HUES6 (cell line): ENCODE measurements around the gene PDXP.
A peak's percentile ranks its signal among the peaks of the same experiment; 100 is the strongest.
"Not testable (repeated sequence)": the region's sequence is repeated elsewhere in the genome, so short reads cannot be mapped to it uniquely, and the experiment has no call there.

Experiments used
- H3K27ac ChIP-seq: 2 replicates; pipeline ENCODE4 v1.7.0; 2013; ENCODE audit warnings: low read depth, mild to moderate bottlenecking, low read length, inconsistent platforms
- H3K27me3 ChIP-seq: 2 replicates; pipeline ENCODE4 v1.6.1; 2013; ENCODE audit warnings: low read length; ENCODE audit not compliant: control insufficient read depth, insufficient read depth
- H3K36me3 ChIP-seq: 2 replicates; pipeline ENCODE4 v1.6.1; 2013; ENCODE audit warnings: low read length; ENCODE audit not compliant: control insufficient read depth, insufficient read depth
- H3K4me1 ChIP-seq: 2 replicates; pipeline ENCODE4 v1.6.1; 2013; ENCODE audit warnings: low read length; ENCODE audit not compliant: control insufficient read depth, insufficient read depth
- H3K4me3 ChIP-seq: 2 replicates; pipeline ENCODE4 v1.5.1; 2013; ENCODE audit warnings: low read depth, low read length
- H3K9ac ChIP-seq: one replicate; pipeline ENCODE4 v1.6.1; 2013; ENCODE audit warnings: mild to moderate bottlenecking, low read length
- H3K9me3 ChIP-seq: 2 replicates; pipeline ENCODE4 v1.6.1; 2013; ENCODE audit warnings: low read depth, low read length; ENCODE audit not compliant: control insufficient read depth, insufficient read depth

The PDXP gene, protein sequence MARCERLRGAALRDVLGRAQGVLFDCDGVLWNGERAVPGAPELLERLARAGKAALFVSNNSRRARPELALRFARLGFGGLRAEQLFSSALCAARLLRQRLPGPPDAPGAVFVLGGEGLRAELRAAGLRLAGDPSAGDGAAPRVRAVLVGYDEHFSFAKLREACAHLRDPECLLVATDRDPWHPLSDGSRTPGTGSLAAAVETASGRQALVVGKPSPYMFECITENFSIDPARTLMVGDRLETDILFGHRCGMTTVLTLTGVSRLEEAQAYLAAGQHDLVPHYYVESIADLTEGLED

DNA sequence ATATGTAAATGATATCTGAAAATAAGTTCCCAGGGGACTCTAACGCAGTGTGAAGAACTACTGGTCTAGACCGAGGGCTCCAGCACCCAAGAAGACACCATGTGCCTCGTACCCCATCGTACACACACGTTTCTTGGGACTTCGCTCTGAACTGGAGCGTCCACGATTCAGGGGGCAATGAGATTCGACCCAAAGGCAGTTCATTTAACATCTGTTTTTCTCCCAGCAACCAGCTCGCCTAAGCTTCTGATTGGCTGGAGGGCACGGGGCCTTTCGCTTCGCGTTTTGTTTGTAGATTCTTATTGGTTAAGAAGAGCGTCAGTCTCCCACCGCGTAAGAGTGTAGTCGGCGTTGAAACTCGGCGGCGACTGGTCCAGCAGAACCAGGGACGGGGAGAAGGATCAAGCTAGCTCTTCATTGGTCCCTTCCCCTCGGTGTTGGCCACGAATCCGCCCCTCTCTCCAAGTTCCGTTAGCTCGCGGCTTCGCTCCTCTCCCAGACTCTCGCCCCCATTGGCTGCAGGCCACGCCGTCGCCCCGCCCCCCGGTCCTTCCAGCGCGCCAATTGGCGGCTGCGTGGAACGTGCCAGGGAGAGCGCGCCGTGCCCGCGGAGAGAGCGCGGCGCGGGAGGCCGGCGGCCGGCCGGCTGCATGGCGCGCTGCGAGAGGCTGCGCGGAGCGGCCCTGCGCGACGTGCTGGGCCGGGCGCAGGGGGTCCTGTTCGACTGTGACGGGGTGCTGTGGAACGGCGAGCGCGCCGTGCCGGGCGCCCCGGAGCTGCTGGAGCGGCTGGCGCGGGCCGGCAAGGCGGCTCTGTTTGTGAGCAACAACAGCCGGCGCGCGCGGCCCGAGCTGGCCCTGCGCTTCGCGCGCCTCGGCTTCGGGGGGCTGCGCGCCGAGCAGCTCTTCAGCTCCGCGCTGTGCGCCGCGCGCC is at the start of gene PDXP:
PDXP (plus strand) TSS at position 591 of the 933 bp plus-strand sequence; CDS start at position 651, 60 bp downstream.
- peaks cover 27% of the 10 kb centered on the region for H3K4me1 ChIP-seq
- H3K27ac ChIP-seq, result no peak within 1 kb of the TSS

DNA sequence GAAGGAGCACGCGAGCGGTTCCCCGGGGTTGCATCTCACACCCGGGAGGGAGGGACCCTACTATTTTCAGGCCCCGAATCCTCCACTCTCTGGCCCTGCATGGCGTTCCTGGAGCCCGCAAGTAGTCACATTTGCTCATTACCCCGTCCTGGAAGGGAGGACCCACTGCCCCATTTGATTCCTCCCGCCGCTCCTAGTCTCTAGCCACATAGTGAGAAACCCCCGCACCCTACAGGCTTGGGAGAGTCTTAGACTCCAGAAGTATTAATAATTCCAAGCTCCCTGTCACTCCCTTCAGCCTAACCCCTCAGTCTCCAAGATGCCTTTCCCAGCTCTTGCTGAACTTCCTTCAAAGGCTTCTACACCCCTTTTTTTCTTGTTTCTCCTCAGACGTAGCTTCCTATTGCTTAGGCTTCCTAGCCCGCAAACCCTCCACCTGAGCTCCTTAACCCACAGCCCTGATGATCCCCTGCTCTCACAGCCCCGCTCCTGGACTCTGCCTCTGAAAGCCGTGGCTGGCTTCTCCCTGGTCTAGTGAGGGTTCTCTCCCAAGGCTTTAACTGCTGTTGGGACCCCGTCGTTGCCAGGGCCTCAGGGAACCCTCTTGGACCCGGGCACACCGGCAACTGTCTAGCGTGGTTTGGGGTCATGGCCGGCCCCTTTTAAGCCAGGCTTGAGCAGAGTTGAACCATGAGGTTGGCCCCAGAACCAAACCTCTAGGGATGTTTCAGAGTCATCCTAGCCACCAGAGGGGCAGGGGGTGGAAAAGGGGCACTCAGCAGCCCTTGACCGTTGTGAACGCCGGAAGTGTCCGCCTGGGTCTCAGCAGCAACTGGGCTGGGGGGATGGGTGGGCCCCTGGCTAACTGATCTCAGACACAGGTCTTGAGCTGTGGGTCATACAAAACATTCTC is 49.0 kb upstream of the PDXP start:
- Histone ChIP-seq H3K27ac (no peak overlapping the region; the same call in 1 of the 2 replicates), H3K4me3 (peak overlapping the region; percentile 75)

More for the DNA sequence above, at the start of gene PDXP:
- Histone ChIP-seq H3K9ac (peak within 1 kb of the TSS; percentile 72), H3K9me3 (no peaks in the 10 kb centered on the region), H3K27me3 (no peaks in the 10 kb centered on the region), H3K36me3 (peaks cover 10% of the 10 kb centered on the region), H3K4me3 (peak within 1 kb of the TSS; percentile 71)

DNA sequence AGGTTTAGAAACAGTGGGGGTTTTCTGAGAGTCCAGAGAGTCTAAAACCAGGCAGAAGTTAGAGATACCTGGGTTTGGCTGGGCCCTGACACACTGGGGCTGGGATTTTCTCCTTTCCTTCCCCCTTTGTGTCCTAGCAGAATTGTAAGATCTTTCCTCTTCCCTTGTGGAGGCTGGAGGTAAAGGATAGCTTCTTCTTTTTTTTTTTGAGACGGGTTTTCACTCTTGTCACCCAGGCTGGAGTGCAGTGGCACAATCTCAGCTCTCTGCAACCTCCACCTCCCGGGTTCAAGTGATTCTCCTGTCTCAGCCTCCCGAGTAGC is 48.4 kb upstream of the PDXP start:
- not testable (repeated sequence) for H3K27ac ChIP-seq, H3K27me3 ChIP-seq, H3K4me1 ChIP-seq, H3K9me3 ChIP-seq
- peak overlapping the region; percentile 79 for H3K9ac ChIP-seq
- H3K36me3 ChIP-seq, result peaks cover 11% of the 10 kb centered on the region
- H3K4me3 ChIP-seq, result peak overlapping the region; percentile 75

More for the DNA sequence above, 49.0 kb upstream of the PDXP start:
- Histone ChIP-seq H3K9me3 (no peaks in the 10 kb centered on the region), H3K27me3 (no peaks in the 10 kb centered on the region), H3K4me1 (peaks cover 8% of the 10 kb centered on the region), H3K36me3 (peaks cover 6% of the 10 kb centered on the region), H3K9ac (peak overlapping the region; percentile 79)

DNA sequence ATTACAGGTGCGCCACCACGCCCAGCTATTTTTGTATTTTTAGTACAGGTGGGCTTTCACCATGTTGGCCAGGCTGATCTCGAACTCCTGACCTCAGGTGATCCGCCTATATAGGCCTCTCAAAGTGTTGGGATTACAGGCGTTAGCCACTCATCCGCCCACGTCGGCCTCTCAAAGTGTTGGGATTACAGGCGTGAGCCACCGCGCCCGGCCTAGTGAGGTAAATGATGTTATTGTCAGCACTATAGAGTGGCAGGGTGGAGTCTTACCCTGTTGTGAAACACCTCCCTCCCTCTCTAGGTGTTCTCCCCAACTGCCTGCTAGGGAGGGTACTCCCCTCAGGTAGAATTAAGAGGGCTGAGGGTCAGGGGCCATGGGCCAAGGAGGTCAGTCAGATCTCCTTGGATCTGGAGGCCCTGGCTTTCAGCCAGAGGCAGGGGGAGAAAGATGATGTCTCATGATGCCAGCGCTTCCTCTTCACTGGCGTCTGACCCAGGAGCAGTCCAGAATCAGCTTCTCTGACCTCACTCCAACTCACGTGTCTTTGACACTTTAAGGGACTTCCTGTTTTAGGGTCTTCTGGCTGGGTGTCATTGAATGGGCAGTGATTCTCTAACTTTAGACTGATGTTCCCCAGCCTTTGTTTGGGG is 47.9 kb upstream of the PDXP start:
- no peaks in the 10 kb centered on the region for H3K27me3 ChIP-seq
- H3K4me3 ChIP-seq, result no peak overlapping the region; the same call in 1 of the 2 replicates
- peaks cover 11% of the 10 kb centered on the region for H3K36me3 ChIP-seq
- H3K4me1 ChIP-seq, result peaks cover 8% of the 10 kb centered on the region
- H3K27ac ChIP-seq, result no peak overlapping the region
- no peak overlapping the region for H3K9ac ChIP-seq
- H3K9me3 ChIP-seq, result no peaks in the 10 kb centered on the region

DNA sequence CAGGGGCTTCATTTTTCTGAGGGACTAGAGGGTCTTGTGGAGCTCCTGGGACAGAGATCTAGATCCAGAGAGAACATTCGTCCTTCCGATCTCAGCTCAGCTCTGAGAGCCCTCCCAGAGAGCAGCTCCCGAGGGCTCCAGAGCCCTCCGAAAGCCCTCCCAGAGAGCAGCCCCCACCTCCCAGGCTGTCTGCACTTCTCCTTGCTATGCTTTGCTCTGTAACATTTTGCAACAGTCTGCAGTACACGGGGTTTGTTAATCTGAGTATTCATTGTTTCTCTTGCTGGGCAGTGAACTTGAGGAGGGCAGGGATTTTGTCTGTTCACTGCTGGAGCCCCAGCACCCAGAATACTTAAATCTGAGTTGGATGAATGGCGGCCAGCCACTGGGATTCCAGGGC is 47.3 kb upstream of the PDXP start:
- H3K27me3 ChIP-seq, result no peaks in the 10 kb centered on the region
- H3K36me3 ChIP-seq, result peaks cover 14% of the 10 kb centered on the region
- H3K4me3 ChIP-seq, result no peak overlapping the region
- peaks cover 8% of the 10 kb centered on the region for H3K4me1 ChIP-seq
- H3K27ac ChIP-seq, result no peak overlapping the region
- no peak overlapping the region for H3K9ac ChIP-seq
- no peaks in the 10 kb centered on the region for H3K9me3 ChIP-seq

DNA sequence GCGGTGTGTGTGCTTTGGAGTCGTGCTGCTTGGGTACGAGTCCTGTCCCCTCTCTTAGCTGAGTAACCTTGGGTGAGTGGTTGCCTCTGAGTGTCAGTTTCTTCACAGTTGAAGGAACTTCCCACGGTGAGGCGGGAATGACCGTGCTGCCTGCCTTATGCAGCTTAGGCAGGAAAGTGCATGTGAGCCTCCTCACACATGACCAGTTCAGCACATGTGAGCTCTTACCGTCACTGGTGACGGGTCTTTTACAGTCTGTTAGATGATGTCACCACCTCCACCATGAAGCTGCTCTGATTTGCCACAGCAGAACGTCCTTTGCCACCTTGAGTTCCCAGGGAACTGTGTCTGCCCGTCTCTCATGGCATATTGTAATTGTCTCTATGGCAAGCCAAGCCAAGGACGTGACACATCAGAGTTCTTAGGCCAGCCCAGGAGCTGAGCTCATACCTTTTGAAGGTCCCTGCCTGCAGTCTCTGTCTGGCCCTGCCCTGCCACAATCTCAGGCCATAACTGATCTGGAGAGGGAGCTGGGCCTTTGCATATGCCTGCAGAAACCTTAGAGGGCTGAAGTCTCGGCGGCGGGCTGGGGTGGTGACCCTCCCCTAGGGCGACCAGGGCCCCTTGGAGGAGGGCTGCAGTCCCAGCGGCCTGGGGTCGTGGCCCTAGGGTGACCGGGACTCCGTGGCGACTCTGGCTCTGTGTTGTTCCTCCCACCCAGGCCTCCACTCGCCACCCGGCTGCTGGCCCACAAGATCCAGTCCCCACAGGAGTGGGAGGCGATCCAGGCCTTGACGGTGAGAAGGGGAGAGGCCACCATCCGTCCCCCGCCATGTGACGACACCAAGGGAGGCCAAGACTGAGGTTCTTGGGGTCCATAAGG is 42.1 kb upstream of the PDXP start:
- Histone ChIP-seq H3K9me3 (no peaks in the 10 kb centered on the region), H3K9ac (no peak overlapping the region), H3K27ac (no peak overlapping the region), H3K4me1 (no peaks in the 10 kb centered on the region), H3K4me3 (no peak overlapping the region), H3K36me3 (peaks cover 58% of the 10 kb centered on the region), H3K27me3 (no peaks in the 10 kb centered on the region)

DNA sequence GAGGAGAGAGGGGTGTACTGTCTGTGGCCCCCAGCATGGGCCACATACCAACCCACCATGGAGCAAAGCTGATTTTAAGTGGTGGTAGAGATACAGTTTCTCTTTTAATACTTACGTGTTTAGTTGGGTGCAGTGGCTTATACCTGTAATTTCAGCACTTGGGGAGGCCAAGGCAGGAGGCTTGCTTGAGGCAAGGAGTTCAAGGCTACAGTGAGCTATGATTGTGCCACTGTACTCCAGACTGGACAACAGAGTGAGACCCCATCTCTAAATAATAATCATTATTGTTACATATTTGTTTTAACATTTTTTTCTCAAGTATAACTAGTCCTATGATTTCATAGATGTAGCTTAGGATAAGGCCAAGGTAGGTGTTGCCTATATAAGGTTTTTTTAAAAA is 41.1 kb upstream of the PDXP start:
- no peak overlapping the region for H3K27ac ChIP-seq
- H3K36me3 ChIP-seq, result peaks cover 60% of the 10 kb centered on the region

DNA sequence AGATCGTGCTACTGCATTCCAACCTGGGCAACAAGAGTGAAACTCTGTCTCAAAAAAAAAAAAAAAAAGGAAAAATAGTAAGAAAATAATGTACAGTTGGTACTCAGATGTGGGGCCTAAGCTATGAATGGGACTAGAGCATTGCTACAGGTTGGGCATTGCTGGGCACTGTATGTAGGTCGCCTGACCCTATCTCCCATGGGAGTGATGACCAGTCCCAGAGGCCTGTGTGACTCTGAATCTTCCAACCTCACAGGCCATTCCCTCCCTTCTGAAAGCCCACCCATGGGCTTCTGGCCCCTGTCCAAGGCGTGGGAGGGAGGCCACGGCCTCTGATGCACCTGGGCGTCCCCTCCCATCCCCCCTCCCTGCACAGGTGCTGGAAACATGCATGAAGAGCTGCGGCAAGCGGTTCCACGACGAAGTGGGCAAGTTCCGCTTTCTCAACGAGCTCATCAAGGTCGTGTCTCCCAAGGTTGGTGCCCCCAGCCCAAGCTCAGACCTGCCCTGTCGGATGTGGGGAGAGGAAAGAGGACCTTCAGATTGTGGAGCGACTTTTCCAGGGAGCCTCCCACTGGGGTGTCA is 40.4 kb upstream of the PDXP start:
- H3K4me1 ChIP-seq, result no peaks in the 10 kb centered on the region
- H3K27ac ChIP-seq, result no peak overlapping the region
- no peaks in the 10 kb centered on the region for H3K9me3 ChIP-seq
- no peak overlapping the region for H3K4me3 ChIP-seq
- no peaks in the 10 kb centered on the region for H3K27me3 ChIP-seq
- H3K36me3 ChIP-seq, result peaks cover 65% of the 10 kb centered on the region
- no peak overlapping the region for H3K9ac ChIP-seq

More for the DNA sequence above, 41.1 kb upstream of the PDXP start:
- no peaks in the 10 kb centered on the region for H3K27me3 ChIP-seq
- no peaks in the 10 kb centered on the region for H3K9me3 ChIP-seq
- no peaks in the 10 kb centered on the region for H3K4me1 ChIP-seq
- H3K4me3 ChIP-seq, result no peak overlapping the region
- H3K9ac ChIP-seq, result no peak overlapping the region

GRCh38 chr22:37618674-37619073 is 39.8 kb upstream of the PDXP start:
- Histone ChIP-seq H3K4me1 (peaks cover under 1% of the 10 kb centered on the region; the same call in 1 of the 2 replicates), H3K9me3 (no peaks in the 10 kb centered on the region), H3K27ac (no peak overlapping the region), H3K9ac (no peak overlapping the region), H3K36me3 (peaks cover 69% of the 10 kb centered on the region), H3K4me3 (no peak overlapping the region), H3K27me3 (no peaks in the 10 kb centered on the region)
